HepG2 (cell line): ENCODE results near the gene C19orf38. TPM values are rescaled to one million over a fixed set of nuclear protein-coding genes. Genes with fewer than 3 reads are reported as not detected.

Experiments
- ATAC-seq: fragments of 200-7000 bp; cut with Tn5 transposase; 3 replicates; pipeline ENCODE4 v1.9.1; 2020; ENCODE audit warnings: mild to moderate bottlenecking, moderate library complexity
- BruUV-seq: library from RNA; stranded (reverse); fragments of 400-500 nt; replicated peaks from 2 replicates; lab custom pipeline; 2021; lab: Mats Ljungman, UMichigan
- CTCF ChIA-PET: fragments of 300-600 bp; formaldehyde crosslinking; extraction: SDS; loops from one replicate; lab custom pipeline; 2021; ENCODE audit warnings: low total read pairs, inconsistent platforms, low intra/inter-chr PET ratio; lab: Yijun Ruan, JAX
- POLR2A ChIA-PET: fragments of 350-600 bp; sonication (Branson Sonifier 250); formaldehyde crosslinking; loops from one replicate; lab custom pipeline; 2020; ENCODE audit warnings: antibody characterized with exemption, inconsistent platforms; lab: Yijun Ruan, JAX
- DNase-seq: peaks from one replicate; pipeline ENCODE4 v3.0.0-alpha.2; 2015; ENCODE audit warnings: low spot score
- FAIRE-seq: peaks from 3 replicates; lab custom pipeline; 2011; peaks lifted over from hg19 to GRCh38; lab: Jason Lieb, UNC
- H2AFZ ChIP-seq: one replicate; pipeline ENCODE4 v1.6.1; 2011; ENCODE audit warnings: low read length, inconsistent platforms
- H3K27ac ChIP-seq: fragments of 300-600 bp; 3 replicates; pipeline ENCODE4 v1.8.0; 2011; ENCODE audit warnings: mixed run types, mild to moderate bottlenecking, mixed read lengths, low read length, inconsistent platforms; ENCODE audit not compliant: insufficient read depth; ENCODE audit errors: extremely low read length
- H3K27me3 ChIP-seq, 2 experiments: fragments of 200-600 bp in 1 of 2; 2 replicates in 1 of 2; 3 replicates in 1 of 2; pipeline versions ENCODE4 v1.6.0 to v1.8.0; 2011; ENCODE audit warnings: low read length in 2 of 2, mild to moderate bottlenecking in 2 of 2, moderate library complexity in 2 of 2, inconsistent platforms in 1 of 2; ENCODE audit not compliant: insufficient read depth in 2 of 2, control insufficient read depth in 1 of 2
- H3K36me3 ChIP-seq, 2 experiments: fragments of 200-600 bp in 1 of 2; replicated peaks in 1 of 2; 2 replicates in 1 of 2; 3 replicates in 1 of 2; pipeline versions ENCODE4 v1.5.1 to v1.8.0; 2011; ENCODE audit warnings: low read length in 2 of 2, inconsistent platforms in 1 of 2; ENCODE audit not compliant: insufficient read depth in 2 of 2, control insufficient read depth in 1 of 2
- H3K4me1 ChIP-seq: 2 replicates; pipeline ENCODE4 v1.5.1; 2012; ENCODE audit warnings: low read length, inconsistent platforms; ENCODE audit not compliant: insufficient read depth
- H3K4me2 ChIP-seq: 2 replicates; pipeline ENCODE4 v1.6.0; 2011; ENCODE audit warnings: low read depth, low read length, inconsistent platforms
- H3K4me3 ChIP-seq, 3 experiments: fragments of 200-600 bp in 1 of 3; sonication (generic), shearing (Covaris generic) in 1 of 3; replicated peaks in 1 of 3; 2 replicates each; pipeline ENCODE4 v1.5.1; 2011 to 2016; ENCODE audit warnings: low read length in 3 of 3, inconsistent platforms in 2 of 3, low read depth in 2 of 3, mild to moderate bottlenecking in 2 of 3, control low read depth in 1 of 3, mixed read lengths in 1 of 3; ENCODE audit not compliant: insufficient read depth in 1 of 3
- H3K79me2 ChIP-seq: one replicate; pipeline ENCODE4 v1.6.1; 2011; ENCODE audit warnings: low read length, inconsistent platforms; ENCODE audit not compliant: insufficient read depth
- H3K9ac ChIP-seq: 2 replicates; pipeline ENCODE4 v1.6.0; 2011; ENCODE audit warnings: mild to moderate bottlenecking, low read depth, low read length, inconsistent platforms; ENCODE audit not compliant: insufficient read depth
- H3K9me3 ChIP-seq: 2 replicates; pipeline ENCODE4 v1.5.1; 2012; ENCODE audit warnings: mild to moderate bottlenecking, low read length
- H4K20me1 ChIP-seq: 2 replicates; pipeline ENCODE4 v1.6.0; 2011; ENCODE audit warnings: inconsistent platforms, mild to moderate bottlenecking, low read length, moderate library complexity; ENCODE audit not compliant: insufficient read depth
- NR2F1 ChIP-seq, 2 experiments: fragments of 450-650 bp in 1 of 2; formaldehyde crosslinking in 1 of 2; IDR thresholded peaks; 2 replicates each; pipeline versions ENCODE4 v1.5.0 to v1.6.1; 2016 to 2020; ENCODE audit warnings: mild to moderate bottlenecking in 1 of 2, missing compliant biosample characterization in 1 of 2, missing genetic modification reagents in 1 of 2, moderate library complexity in 1 of 2
- ZFYVE20 ChIP-seq: sonication (generic); formaldehyde crosslinking; IDR thresholded peaks from 2 replicates; pipeline ENCODE4 v1.8.0; 2023; ENCODE audit warnings: low read depth, mild to moderate bottlenecking, moderate library complexity, missing genetic modification reagents, borderline replicate concordance
- ZNF329 ChIP-seq: sonication (generic); formaldehyde crosslinking; IDR thresholded peaks from 2 replicates; pipeline ENCODE4 v1.9.0; 2021; ENCODE audit warnings: low read depth, mild to moderate bottlenecking, missing genetic modification reagents
- WGBS: methylation state at CpG from one replicate; pipeline ENCODE4 v1.1.6; 2017; ENCODE audit warnings: low lambda C conversion rate; 5-methylcytosine and 5-hydroxymethylcytosine counted together
- in situ Hi-C: cut with HindIII; loops from 2 replicates; pipeline ENCODE4 v1.10.0; 2017; ENCODE audit warnings: low pct_unique_long_range_greater_than_20kb; ENCODE audit not compliant: extremely low pct_ligation_motif_present
- intact Hi-C: fragments of 100-400 bp; cut with micrococcal nuclease; formaldehyde crosslinking; loops from one replicate; pipeline ENCODE4 v1.10.0; 2022; ENCODE audit not compliant: unreplicated experiment
- polyA plus RNA-seq, 8 experiments: library from polyadenylated mRNA; depleted of rRNA in 3 of 8; stranded (reverse) in 7 of 8; unstranded in 1 of 8; fragments of >200 nt; fragmentation: Illumina TruSeq in 4 of 8; extraction: Trizol in 4 of 8; gene quantifications; 2 replicates each; pipeline versions ENCODE4 v1.2.1 to v1.2.3, GENCODE V29; 2011 to 2016; ENCODE audit warnings: low read depth in 4 of 8, missing spikeins in 1 of 8, mixed read lengths in 1 of 8; ENCODE audit not compliant: insufficient read depth in 1 of 8
- total RNA-seq, 5 experiments: library from RNA; depleted of rRNA; stranded (reverse); fragments of >200 nt; fragmentation: Illumina TruSeq; extraction: Trizol; gene quantifications; 2 replicates each; pipeline ENCODE4 v1.2.3, GENCODE V29; 2016; ENCODE audit warnings: low read depth in 1 of 5
- TF ChIP-seq, protein P1 (sequence below): sonication (generic); formaldehyde crosslinking; conservative IDR thresholded peaks from 2 replicates; pipeline ENCODE4 v1.8.0; 2022; ENCODE audit warnings: missing genetic modification reagents
- TF ChIP-seq, protein P2 (sequence below): sonication (generic); formaldehyde crosslinking; IDR thresholded peaks from 2 replicates; pipeline ENCODE4 v1.4.0; 2020; ENCODE audit warnings: mild to moderate bottlenecking, missing genetic modification reagents
- TF ChIP-seq, protein P3 (sequence below): sonication (generic); formaldehyde crosslinking; IDR thresholded peaks from 2 replicates; pipeline ENCODE4 v1.5.0; 2020; ENCODE audit warnings: mild to moderate bottlenecking, missing genetic modification reagents, moderate library complexity
- TF ChIP-seq, protein P4 (sequence below): sonication (generic); formaldehyde crosslinking; IDR thresholded peaks from 2 replicates; pipeline ENCODE4 v1.5.0; 2020; ENCODE audit warnings: missing genetic modification reagents
- TF ChIP-seq, protein P5 (sequence below): sonication (generic); formaldehyde crosslinking; IDR thresholded peaks from 2 replicates; pipeline ENCODE4 v1.9.0; 2021; ENCODE audit warnings: missing genetic modification reagents, borderline replicate concordance
- TF ChIP-seq, protein P6 (sequence below): sonication (generic); formaldehyde crosslinking; IDR thresholded peaks from 2 replicates; pipeline ENCODE4 v1.4.0; 2020; ENCODE audit warnings: missing genetic modification reagents

C19orf38 gene
- total and polyA plus RNA-seq, 2 of the 13 experiments (the other 11 are each of a cell fraction or from before 2014, with no cell fraction given): 0.11 TPM; not detected in 1

DNA sequence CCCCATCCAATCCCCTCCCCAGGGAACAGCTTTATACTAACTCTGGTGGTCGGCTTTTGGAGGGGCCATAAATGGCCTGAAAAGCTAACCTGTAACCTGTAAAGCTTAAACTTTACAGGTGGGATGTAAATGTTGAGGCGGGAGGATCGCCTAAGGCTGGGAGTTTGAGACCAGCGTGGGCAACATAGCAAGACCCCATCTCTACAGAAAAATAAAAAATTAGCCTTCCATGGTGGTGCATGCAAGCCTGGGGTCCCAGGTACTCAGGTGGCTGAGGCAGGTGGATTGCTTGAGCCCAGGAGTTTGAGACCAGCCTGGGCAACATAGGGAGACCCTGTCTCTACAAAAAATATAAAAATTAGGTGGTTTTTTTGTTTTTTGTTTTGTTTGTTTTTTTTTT, 41.7 kb downstream of the C19orf38 start (continued):
- TF ChIP-seq, protein P1, sequence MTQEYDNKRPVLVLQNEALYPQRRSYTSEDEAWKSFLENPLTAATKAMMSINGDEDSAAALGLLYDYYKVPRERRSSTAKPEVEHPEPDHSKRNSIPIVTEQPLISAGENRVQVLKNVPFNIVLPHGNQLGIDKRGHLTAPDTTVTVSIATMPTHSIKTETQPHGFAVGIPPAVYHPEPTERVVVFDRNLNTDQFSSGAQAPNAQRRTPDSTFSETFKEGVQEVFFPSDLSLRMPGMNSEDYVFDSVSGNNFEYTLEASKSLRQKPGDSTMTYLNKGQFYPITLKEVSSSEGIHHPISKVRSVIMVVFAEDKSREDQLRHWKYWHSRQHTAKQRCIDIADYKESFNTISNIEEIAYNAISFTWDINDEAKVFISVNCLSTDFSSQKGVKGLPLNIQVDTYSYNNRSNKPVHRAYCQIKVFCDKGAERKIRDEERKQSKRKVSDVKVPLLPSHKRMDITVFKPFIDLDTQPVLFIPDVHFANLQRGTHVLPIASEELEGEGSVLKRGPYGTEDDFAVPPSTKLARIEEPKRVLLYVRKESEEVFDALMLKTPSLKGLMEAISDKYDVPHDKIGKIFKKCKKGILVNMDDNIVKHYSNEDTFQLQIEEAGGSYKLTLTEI (CRISPR knock-in tag): no peak
- TF ChIP-seq, protein P2, sequence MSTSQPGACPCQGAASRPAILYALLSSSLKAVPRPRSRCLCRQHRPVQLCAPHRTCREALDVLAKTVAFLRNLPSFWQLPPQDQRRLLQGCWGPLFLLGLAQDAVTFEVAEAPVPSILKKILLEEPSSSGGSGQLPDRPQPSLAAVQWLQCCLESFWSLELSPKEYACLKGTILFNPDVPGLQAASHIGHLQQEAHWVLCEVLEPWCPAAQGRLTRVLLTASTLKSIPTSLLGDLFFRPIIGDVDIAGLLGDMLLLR (CRISPR knock-in tag): no peak
- TF ChIP-seq NR2F1 (CRISPR knock-in tag; IDR thresholded peaks at IDR 0.05): no peak
- TF ChIP-seq, all 625 proteins: peak for 0

DNA sequence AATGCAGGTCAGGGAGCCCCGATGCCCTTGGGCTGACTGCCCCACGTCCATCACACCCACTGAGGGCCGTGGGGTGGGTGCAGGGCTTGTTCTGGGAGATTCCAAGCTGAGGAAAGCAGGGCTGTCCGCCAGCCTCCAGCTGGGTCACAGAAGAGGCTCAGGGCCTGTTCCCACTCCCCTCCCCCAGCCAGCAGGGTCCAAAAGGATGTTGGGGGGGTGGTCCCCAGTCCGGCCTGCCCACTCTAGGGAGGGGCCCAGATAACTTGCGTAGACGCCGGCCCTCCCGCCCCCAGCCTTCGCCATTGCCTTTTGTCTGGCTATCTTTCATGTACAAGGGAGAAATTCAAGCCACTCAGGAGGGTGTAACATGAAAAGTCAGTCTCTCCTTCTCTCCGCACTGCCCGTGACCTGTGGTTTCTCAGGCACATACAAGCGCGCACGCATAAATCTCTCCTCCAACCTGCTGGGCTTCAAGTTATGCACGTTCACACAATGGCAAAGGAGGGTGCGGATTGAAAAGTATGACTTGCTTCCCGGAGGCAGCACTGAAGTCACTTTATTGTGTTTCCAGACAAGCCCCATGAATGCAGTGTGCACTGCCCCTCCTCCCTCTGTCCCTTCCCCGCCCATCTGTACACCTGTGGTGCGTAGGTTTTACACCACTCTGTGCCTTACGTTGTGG, 43.3 kb downstream of the C19orf38 start:
- Histone ChIP-seq H3K79me2 (peaks cover 27% of the 10 kb centered on the region), H2AFZ (no peak overlapping the region), H3K4me3 (no peak overlapping the region), H3K9me3 (no peaks in the 10 kb centered on the region), H3K36me3 (peaks cover 0 to 5% of the 10 kb centered on the region in 2 experiments; a peak in 3 of 5 replicates), H3K4me2 (no peak overlapping the region), H3K9ac (no peak overlapping the region), H3K27ac (no peak overlapping the region), H3K4me1 (peaks cover 5% of the 10 kb centered on the region; the same call in 1 of the 2 replicates), H4K20me1 (peaks cover 20% of the 10 kb centered on the region), H3K27me3 (no peaks in the 10 kb centered on the region)
- intact Hi-C loops (no loop called here), in situ Hi-C loops (no loop called here)
- no peak for DNase-seq
- CTCF ChIA-PET: no interaction called here
- ATAC-seq: no peak
- 96% methylated on average over 17 of the region's 21 CpGs for WGBS
- POLR2A ChIA-PET: interaction anchor here (1.5 kb wide), 1 partner anchor 12 kb away, joined by 3 read pairs; no protein-coding TSS in a partner anchor
- no peak for FAIRE-seq
- no TSS peak for BruUV-seq
- TF ChIP-seq, protein P3, sequence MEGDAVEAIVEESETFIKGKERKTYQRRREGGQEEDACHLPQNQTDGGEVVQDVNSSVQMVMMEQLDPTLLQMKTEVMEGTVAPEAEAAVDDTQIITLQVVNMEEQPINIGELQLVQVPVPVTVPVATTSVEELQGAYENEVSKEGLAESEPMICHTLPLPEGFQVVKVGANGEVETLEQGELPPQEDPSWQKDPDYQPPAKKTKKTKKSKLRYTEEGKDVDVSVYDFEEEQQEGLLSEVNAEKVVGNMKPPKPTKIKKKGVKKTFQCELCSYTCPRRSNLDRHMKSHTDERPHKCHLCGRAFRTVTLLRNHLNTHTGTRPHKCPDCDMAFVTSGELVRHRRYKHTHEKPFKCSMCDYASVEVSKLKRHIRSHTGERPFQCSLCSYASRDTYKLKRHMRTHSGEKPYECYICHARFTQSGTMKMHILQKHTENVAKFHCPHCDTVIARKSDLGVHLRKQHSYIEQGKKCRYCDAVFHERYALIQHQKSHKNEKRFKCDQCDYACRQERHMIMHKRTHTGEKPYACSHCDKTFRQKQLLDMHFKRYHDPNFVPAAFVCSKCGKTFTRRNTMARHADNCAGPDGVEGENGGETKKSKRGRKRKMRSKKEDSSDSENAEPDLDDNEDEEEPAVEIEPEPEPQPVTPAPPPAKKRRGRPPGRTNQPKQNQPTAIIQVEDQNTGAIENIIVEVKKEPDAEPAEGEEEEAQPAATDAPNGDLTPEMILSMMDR (CRISPR knock-in tag): no peak
- TF ChIP-seq, protein P4, sequence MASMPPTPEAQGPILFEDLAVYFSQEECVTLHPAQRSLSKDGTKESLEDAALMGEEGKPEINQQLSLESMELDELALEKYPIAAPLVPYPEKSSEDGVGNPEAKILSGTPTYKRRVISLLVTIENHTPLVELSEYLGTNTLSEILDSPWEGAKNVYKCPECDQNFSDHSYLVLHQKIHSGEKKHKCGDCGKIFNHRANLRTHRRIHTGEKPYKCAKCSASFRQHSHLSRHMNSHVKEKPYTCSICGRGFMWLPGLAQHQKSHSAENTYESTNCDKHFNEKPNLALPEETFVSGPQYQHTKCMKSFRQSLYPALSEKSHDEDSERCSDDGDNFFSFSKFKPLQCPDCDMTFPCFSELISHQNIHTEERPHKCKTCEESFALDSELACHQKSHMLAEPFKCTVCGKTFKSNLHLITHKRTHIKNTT (CRISPR knock-in tag): no peak
- TF ChIP-seq, protein P5, sequence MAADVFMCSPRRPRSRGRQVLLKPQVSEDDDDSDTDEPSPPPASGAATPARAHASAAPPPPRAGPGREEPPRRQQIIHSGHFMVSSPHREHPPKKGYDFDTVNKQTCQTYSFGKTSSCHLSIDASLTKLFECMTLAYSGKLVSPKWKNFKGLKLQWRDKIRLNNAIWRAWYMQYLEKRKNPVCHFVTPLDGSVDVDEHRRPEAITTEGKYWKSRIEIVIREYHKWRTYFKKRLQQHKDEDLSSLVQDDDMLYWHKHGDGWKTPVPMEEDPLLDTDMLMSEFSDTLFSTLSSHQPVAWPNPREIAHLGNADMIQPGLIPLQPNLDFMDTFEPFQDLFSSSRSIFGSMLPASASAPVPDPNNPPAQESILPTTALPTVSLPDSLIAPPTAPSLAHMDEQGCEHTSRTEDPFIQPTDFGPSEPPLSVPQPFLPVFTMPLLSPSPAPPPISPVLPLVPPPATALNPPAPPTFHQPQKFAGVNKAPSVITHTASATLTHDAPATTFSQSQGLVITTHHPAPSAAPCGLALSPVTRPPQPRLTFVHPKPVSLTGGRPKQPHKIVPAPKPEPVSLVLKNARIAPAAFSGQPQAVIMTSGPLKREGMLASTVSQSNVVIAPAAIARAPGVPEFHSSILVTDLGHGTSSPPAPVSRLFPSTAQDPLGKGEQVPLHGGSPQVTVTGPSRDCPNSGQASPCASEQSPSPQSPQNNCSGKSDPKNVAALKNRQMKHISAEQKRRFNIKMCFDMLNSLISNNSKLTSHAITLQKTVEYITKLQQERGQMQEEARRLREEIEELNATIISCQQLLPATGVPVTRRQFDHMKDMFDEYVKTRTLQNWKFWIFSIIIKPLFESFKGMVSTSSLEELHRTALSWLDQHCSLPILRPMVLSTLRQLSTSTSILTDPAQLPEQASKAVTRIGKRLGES (CRISPR knock-in tag): no peak
- TF ChIP-seq, protein P6, sequence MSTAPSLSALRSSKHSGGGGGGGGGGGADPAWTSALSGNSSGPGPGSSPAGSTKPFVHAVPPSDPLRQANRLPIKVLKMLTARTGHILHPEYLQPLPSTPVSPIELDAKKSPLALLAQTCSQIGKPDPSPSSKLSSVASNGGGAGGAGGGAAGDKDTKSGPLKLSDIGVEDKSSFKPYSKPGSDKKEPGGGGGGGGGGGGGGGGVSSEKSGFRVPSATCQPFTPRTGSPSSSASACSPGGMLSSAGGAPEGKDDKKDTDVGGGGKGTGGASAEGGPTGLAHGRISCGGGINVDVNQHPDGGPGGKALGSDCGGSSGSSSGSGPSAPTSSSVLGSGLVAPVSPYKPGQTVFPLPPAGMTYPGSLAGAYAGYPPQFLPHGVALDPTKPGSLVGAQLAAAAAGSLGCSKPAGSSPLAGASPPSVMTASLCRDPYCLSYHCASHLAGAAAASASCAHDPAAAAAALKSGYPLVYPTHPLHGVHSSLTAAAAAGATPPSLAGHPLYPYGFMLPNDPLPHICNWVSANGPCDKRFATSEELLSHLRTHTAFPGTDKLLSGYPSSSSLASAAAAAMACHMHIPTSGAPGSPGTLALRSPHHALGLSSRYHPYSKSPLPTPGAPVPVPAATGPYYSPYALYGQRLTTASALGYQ (CRISPR knock-in tag): no peak
- TF ChIP-seq ZNF329 (CRISPR knock-in tag): no peak
- no peak for TF ChIP-seq ZFYVE20
